ENCODE measurements around the gene FASTK. TPM values are rescaled to one million over a fixed set of nuclear protein-coding genes. Genes with fewer than 3 reads are reported as not detected.

Gene FASTK
- total and polyA plus RNA-seq, 12 donors, result 65.0 to 246 (median 77.1) TPM

GRCh38 chr7:151110941-151111645, 30.5 kb upstream of the FASTK start:
- no peak overlapping the region for H3K27ac ChIP-seq
- no peaks in the 10 kb centered on the region for H3K9me3 ChIP-seq
- peaks cover 3 to 44% (median 28%) of the 10 kb centered on the region in 9 donors for H3K4me1 ChIP-seq
- peak; percentile 75 to 91 (median 86) for ATAC-seq
- TF ChIP-seq CTCF (IDR thresholded peaks at IDR 0.05), result peak; percentile 83 to 95 (median 91)
- no peak overlapping the region for H3K4me3 ChIP-seq
- intact Hi-C loops (cut with DNase I), result loop anchor here in 8 of 10 donors (1.0 to 10.0 kb wide), 10 partner anchors 24 to 216 kb away; partner anchors contain the start of genes ABCB8 (in 6 of the 8), AGAP3 (in 1 of the 8), CDK5 (in 1 of the 8) and SLC4A2 (in 1 of the 8)
- no peaks in the 10 kb centered on the region for H3K27me3 ChIP-seq
- DNase-seq, result peak; percentile 78 to 83
- 37 to 38% methylated on average over 20 of the region's 20 CpGs for WGBS, 2 donors
- peaks cover 0 to 7% (median 0%) of the 10 kb centered on the region in 9 donors for H3K36me3 ChIP-seq

GRCh38 chr7:151110236-151110940, 29.8 kb upstream of the FASTK start:
- Histone ChIP-seq H3K27ac (peak overlapping the region in 2 of 10 donors; percentile 5 to 32), H3K4me3 (no peak overlapping the region), H3K27me3 (no peaks in the 10 kb centered on the region), H3K36me3 (peaks cover 0 to 7% (median 0%) of the 10 kb centered on the region in 9 donors), H3K4me1 (peaks cover 0 to 37% (median 25%) of the 10 kb centered on the region in 9 donors), H3K9me3 (no peaks in the 10 kb centered on the region)
- WGBS, 2 donors, result 67 to 69% methylated on average over 11 of the region's 11 CpGs
- TF ChIP-seq CTCF (IDR thresholded peaks at IDR 0.05), result no peak
- peak in 1 of 8 donors; percentile 3 for ATAC-seq
- intact Hi-C loops (cut with DNase I), result loop anchor here in 8 of 10 donors (2.0 to 10.0 kb wide), 8 partner anchors 24 to 216 kb away; partner anchors contain the start of genes ABCB8 (in 6 of the 8), AGAP3 (in 1 of the 8), CDK5 (in 1 of the 8) and SLC4A2 (in 1 of the 8)
- DNase-seq, result no peak

- H3K27me3 ChIP-seq, result no peaks in the 10 kb centered on the region
- intact Hi-C loops (cut with DNase I), result loop anchor here (2.0 to 10.0 kb wide), 11 partner anchors 23 to 225 kb away; partner anchors contain the start of genes ABCB8 (in 6 of the 10), AGAP3 (in 1 of the 10), ASIC3 (in 1 of the 10) and CDK5 (in 1 of the 10)
- no peak overlapping the region for H3K4me3 ChIP-seq
- ATAC-seq (peak in 2 of 8 donors; percentile 47 to 55), DNase-seq (no peak)
- peaks cover 0 to 15% (median 0%) of the 10 kb centered on the region in 9 donors for H3K36me3 ChIP-seq
- H3K27ac ChIP-seq, result peak overlapping the region in 3 of 10 donors; percentile 5 to 32 (median 15)
- no peak for TF ChIP-seq CTCF (IDR thresholded peaks at IDR 0.05)
- peaks cover 0 to 41% (median 26%) of the 10 kb centered on the region in 9 donors for H3K4me1 ChIP-seq
- 74 to 77% methylated on average over 15 of the region's 15 CpGs for WGBS, 2 donors
- H3K9me3 ChIP-seq, result no peaks in the 10 kb centered on the region
Measured at GRCh38 chr7:151109094-151110048, 28.8 kb upstream of the FASTK start.
